Measurements from ENCODE around the gene NUDT7. TPM values are rescaled to one million over a fixed set of nuclear protein-coding genes. Genes with fewer than 3 reads are reported as not detected.

The NUDT7 gene
- total and polyA plus RNA-seq, 9 of the 15 experiments (the other 6 are each of a cell fraction or from before 2014, with no cell fraction given), result 5.6 to 24.2 (median 10.5) TPM

- FAIRE-seq (no peak), DNase-seq (ENCODE audit: extremely low read depth in 1 of 4, low spot score in 3 of 4) (no peak), ATAC-seq (no peak)
- H3K27me3 ChIP-seq (ENCODE audit: control insufficient read depth in 2 of 2, insufficient read depth in 2 of 2, low read length in 2 of 2), result peaks cover 3 to 11% of the 10 kb centered on the region in 2 experiments; a peak in 2 of 5 replicates
- no peak overlapping the region for H2AFZ ChIP-seq (ENCODE audit: low read depth, low read length)
- H3K36me3 ChIP-seq (ENCODE audit: control insufficient read depth, insufficient read depth, low read length), result no peaks in the 10 kb centered on the region
- H3K79me2 ChIP-seq (ENCODE audit: control insufficient read depth, insufficient read depth, low read length), result no peaks in the 10 kb centered on the region
- no peak overlapping the region for H3K9ac ChIP-seq (ENCODE audit: insufficient read depth in 1 of 2, low read depth in 2 of 2, low read length in 2 of 2)
- no peaks in the 10 kb centered on the region for H3K9me3 ChIP-seq (replicated peaks; ENCODE audit: control insufficient read depth, insufficient read depth, low read depth, low read length)
- TF ChIP-seq MIER1 (IDR thresholded peaks at IDR 0.05; ENCODE audit: low read depth) (no peak), RBM22 (IDR thresholded peaks at IDR 0.05; ENCODE audit: low read depth, low read length, poor library complexity, severe bottlenecking) (no peak), ZNF586 (CRISPR knock-in tag; conservative IDR thresholded peaks at IDR 0.05) (no peak), ZNF12 (CRISPR knock-in tag; IDR thresholded peaks at IDR 0.05) (no peak), ATF1 (CRISPR knock-in tag; IDR thresholded peaks at IDR 0.05) (no peak), ATF1 (tag; IDR thresholded peaks at IDR 0.05) (no peak), LARP7 (IDR thresholded peaks at IDR 0.05) (no peak), SIN3B (IDR thresholded peaks at IDR 0.05; ENCODE audit: low read depth) (no peak), PTRF (tag; IDR thresholded peaks at IDR 0.05) (no peak), NR2C2 (CRISPR knock-in tag; IDR thresholded peaks at IDR 0.05) (no peak), NR2C2 (tag; IDR thresholded peaks at IDR 0.05) (no peak)
- no peaks in the 10 kb centered on the region for H4K20me1 ChIP-seq (replicated peaks; ENCODE audit: control insufficient read depth, insufficient read depth, low read length)
- no peak overlapping the region for H3K4me2 ChIP-seq (ENCODE audit: insufficient read depth, low read length)
- WGBS (ENCODE audit: insufficient coverage, low coverage, missing lambda C conversion rate), result 0% methylated on average over 1 of the region's 1 CpG
- POLR2A ChIA-PET, result no interaction called here
- H3K4me1 ChIP-seq (replicated peaks in 1 of 2; ENCODE audit: control insufficient read depth in 2 of 2, insufficient read depth in 2 of 2, low read length in 2 of 2), result no peaks in the 10 kb centered on the region
- no peaks in the 10 kb centered on the region for H3K9me1 ChIP-seq (ENCODE audit: control insufficient read depth, insufficient read depth, low read length)
- H3K27ac ChIP-seq (ENCODE audit: extremely low read depth, low read depth, low read length), result no peak overlapping the region
- in situ Hi-C loops (cut with MboI), result no loop called here
- no peak overlapping the region for H3K4me3 ChIP-seq
- no TSS peak for BruUV-seq (replicated peaks)
- CTCF ChIA-PET (ENCODE audit: low intra/inter-chr PET ratio), result no interaction called here
- intact Hi-C loops (cut with micrococcal nuclease), result no loop called here
Measured at GRCh38 chr16:77745972-77746371, 23.7 kb downstream of the NUDT7 start.

Data from K562 (cell line).